NCI-H82 (cell line): Measurements from ENCODE around the gene FARP1.
"Not testable (repeated sequence)": the region's sequence is repeated elsewhere in the genome, so short reads cannot be mapped to it uniquely, and the experiment has no call there.

Experiments used
- DNase-seq: peaks from one replicate; lab custom pipeline; 2025; lab: John Stamatoyannopoulos, UW

Gene FARP1

DNA sequence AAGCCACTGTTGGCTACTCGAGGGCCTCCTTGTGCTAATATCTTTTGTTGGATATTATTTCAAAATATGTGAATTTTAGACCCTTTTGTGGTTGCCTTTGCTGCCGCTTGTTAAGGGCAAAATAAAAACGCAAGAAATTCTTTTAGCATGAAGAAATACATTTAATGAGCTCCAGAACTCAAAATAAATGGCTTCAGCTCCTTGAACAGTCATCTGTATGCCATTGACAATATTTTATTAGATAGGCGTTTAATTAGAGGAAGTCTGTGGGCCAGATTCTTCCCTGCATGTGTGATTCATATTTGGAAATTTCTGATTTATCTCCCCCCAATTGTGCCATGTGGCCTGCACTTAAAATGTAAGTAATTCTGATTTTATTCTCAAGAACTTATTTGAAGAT, 256.9 kb downstream of the FARP1 start:
- DNase-seq, result no peak

DNA sequence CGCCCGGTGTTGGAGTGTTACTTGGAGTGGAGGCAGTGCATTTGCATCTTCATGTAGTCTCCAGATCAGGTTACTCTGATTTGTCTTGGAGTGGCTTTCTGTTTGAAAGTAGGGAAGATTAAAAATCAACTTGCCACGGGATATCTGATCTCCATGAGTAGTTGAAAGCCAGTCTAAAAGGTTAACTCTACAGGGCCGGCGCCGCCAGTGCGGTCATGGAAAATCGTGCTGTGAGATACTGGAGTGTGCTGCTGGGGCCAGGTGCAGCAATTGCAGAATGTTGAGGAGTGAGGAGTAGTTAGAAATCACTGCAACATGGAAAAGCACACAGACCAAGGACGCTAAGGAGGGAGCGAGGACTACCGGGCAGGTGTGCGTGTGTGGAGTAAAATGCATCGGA, 259.0 kb downstream of the FARP1 start:
- DNase-seq, result no peak

DNA sequence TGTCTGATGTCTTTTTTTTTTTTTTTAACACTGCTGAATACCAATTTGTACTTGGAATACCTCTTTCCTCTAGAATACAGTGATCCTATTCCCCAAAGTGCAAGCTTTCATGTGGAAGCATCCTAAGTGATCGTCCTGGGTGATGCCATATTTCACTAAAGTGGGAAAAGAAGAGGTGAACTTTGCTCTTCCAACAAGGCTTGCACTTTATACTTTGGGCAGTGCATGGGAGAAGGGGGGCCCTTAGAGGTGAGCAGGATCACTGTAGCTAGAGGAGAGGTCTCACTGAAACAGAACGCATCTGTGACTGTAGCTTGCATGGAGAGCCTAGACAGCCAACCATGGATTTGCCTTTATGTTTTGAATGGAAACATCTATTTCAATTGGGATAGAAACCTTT, 260.2 kb downstream of the FARP1 start:
- no peak for DNase-seq

DNA sequence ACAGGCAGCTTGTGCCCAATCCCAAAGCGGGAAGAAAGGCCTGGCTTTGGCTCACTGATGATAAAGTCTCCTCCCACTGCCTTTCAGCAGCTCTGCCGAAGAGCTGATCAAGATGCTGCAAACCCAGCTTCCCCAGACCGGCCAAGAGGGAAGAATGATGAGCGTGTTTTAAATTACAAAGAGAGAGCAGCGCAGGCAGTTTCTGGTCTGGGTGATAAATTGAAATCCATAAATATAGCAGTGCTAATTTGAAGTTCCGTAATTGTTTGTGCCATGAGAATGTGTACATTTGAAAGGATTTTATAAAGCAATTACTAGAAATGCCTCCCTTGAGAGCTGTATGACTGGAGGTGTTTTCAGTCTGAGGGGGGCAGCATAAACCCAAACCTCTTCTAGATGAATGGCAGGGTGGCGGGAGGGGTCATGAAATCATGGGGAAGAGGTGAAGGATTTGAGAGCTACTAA, 262.2 kb downstream of the FARP1 start:
- DNase-seq, result peak; percentile 27

DNA sequence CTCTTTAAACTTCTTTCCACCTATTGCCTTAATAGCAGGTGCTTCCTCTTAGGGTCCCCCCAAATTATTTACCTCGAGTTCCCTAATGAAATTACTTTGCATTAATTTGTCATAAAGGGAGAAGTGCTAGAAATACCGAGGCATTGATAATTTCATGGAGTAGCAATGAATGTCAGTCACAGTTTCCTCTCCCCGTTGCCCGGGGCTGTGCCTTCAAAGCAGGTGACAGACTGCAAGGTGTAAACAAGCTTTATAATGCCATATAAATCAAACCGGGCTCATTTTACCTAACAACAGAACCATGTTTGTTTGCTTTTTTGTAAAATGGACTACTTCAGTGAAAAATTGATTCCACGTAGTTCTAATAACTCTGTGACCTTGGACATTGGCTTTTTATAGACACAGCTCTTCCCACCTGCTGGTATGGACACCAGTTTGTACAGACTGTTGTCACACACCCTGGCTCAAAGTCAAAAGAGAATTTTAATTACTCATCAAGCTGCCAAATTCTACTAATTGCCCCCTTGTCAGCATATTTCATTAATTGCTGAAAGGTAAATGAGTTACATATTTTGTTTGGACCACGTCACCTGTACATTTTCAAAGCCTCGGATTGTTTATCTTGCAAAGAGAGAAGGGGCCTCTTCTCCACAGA, 262.9 kb downstream of the FARP1 start:
- DNase-seq, result no peak

DNA sequence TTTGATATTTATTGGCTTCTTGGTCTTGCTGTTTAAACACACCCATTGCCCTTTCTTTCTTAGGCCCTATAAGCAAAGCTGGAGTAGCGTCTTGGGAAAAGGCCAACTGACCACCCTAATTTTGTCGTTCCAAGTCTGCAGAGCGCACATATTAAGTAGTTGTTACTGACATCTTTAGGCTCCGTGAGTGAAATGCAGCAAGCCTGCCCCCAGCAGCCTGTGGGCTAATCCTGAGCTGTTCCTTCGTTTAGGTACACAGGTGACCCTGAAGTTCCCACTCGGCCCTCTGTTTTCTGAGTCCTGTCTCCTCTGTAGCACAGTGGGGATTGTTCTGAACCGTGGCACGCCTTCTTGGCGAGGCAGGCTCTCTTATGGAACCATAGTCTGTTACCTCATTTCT, 263.5 kb downstream of the FARP1 start:
- peak; percentile 17 for DNase-seq

DNA sequence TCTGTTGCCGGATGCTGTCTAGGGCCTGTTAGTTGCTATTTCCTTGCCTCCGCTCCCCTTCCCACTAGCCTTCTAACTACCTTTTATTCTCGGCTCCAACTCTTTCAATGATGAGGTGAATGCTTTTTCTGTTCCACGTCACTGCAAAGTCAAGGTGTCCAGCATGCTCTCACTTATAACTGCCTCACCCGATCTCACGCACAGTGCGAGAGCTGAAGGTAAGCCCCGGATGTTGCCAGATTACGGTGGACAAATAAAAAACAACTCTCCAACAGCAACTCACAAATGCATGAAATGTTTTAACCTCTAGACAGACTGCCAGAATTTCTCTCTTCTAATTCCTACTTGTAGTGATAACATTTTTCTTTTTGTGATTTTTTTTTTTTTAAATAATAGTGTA, 264.1 kb downstream of the FARP1 start:
- no peak for DNase-seq

DNA sequence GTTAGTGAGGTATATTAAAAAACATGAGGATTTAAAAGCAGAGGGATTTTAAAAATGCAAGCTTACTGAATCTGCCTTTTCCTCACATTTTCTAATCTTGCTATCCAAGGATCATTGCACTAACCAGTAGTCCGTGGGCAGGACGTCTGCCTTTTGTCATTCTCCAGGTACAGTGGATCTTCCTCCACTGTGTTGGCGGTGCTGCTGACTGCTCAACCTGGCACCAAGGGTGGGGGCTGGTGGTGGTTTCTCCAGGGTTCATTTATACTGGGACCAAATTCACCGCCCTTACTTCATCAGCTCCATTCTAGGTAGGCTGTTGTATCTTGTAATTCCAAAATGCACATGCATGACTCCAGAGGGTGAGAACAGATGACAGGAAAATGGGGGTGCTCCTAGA, 264.7 kb downstream of the FARP1 start:
- no peak for DNase-seq

DNA sequence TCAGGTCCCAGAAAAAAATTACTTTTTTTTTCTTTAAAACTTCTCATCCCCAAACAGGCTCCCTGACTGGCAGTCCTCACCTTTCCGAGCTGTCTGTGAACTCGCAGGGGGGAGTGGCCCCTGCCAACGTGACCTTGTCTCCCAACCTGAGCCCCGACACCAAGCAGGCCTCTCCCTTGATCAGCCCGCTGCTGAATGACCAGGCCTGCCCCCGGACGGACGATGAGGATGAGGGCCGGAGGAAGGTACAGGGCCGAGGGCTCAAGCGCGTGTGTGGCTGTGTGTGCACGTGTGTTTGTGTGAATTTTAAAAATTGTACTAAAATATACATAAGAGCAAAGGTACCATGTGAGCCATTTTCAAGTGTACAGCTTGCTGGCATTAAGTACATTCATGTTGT, 266.4 kb downstream of the FARP1 start:
- no peak for DNase-seq

DNA sequence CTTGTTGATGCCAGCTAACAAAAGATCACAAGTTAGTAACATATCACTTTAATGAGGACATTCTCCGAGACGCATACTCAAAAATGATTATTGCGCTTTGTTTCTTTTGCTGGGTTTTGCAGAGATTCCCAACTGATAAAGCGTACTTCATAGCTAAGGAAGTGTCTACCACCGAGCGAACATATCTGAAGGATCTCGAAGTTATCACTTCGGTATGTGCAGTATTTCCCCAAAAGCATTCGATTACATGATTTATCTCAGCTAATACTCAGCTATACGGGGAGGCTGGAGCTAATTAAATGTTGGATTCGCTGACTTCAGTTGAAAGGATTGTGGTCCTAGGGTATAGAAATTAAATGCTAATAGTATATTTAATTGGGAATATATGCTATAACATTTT, 267.7 kb downstream of the FARP1 start:
- no peak for DNase-seq

DNA sequence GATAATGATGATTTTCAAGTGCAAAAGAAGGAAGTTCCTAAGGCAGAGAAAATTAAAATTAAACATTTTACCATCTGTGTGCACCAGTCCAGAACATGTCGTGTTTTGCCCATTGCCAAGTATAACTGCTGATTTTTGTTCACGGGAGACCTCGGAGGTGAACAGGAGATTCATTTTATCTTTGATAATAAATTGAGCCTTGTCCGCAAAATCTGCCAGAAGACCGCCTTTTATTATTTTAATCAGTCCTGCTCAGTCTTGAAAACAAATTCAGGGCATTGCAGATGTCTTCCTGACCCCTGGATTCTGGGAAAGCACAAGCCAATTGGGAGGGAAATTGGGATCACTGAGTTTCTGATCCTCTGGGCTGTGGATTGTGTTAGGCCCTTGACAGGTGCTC, 268.1 kb downstream of the FARP1 start:
- DNase-seq, result no peak

DNA sequence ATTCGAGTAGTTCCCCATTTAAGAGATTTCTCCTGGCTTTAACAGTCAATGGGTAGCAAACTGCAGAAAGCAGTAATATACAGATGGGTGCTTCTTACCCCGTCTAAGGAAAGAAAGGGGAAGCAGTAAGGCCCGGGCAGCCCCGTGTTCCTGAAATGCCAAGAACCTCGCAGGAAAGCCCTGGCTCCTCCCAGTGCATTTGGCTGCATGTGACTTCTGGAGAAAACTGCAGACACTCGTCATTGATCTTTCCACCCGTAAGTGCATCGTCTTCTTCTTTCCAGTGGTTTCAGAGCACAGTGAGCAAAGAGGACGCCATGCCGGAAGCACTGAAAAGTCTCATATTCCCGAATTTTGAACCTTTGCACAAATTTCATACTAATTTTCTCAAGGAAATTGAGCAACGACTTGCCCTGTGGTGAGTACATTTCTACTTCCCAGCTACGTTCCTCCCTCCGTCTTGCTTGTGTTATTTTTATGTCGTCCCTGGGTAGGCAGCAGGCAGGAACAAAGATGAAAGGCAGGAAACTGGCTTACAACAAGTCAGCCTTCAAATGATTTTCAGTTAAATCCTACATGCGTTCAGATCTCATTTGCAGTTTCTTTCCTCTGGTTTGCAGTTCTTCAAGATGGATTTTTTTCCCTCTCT, 268.8 kb downstream of the FARP1 start:
- no peak for DNase-seq

DNA sequence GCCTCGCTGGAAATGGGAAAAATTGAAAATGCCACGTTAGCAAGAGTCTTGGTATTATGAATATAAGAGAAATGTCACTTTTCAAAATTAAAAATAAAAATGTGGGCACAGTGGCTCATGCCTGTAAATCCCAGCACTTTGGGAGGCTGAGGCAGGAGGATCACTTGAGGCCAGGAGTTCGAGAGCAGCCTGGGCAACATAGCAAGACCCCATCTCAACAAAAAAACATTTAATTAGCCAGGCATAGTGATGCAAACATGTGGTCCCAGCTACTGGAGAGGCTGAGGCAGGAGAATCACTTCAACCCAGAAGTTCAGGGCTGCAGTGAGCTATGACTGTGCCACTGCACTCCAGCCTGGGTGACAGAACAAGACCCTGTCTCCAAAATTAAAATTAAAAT, 270.4 kb downstream of the FARP1 start:
- not testable (repeated sequence) for DNase-seq

DNA sequence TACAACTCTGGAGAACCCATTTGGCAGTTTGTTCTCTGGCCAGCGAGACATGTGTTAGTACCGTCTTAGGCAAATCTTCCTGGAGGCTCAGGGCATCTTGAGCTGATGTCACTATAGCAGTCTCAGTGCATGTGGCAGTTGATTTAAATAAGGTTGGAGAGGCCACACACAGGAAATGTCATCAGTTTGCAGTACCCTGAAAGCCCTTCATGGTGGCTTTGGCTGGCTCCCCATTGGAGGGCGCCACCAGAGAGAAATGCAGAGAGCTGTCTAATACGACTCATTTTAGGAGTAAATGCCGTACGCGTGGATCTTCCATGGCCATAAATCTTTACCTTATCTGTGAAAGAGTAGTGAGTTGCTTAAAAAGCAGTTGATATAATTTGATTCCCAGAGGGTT, 270.9 kb downstream of the FARP1 start:
- no peak for DNase-seq

DNA sequence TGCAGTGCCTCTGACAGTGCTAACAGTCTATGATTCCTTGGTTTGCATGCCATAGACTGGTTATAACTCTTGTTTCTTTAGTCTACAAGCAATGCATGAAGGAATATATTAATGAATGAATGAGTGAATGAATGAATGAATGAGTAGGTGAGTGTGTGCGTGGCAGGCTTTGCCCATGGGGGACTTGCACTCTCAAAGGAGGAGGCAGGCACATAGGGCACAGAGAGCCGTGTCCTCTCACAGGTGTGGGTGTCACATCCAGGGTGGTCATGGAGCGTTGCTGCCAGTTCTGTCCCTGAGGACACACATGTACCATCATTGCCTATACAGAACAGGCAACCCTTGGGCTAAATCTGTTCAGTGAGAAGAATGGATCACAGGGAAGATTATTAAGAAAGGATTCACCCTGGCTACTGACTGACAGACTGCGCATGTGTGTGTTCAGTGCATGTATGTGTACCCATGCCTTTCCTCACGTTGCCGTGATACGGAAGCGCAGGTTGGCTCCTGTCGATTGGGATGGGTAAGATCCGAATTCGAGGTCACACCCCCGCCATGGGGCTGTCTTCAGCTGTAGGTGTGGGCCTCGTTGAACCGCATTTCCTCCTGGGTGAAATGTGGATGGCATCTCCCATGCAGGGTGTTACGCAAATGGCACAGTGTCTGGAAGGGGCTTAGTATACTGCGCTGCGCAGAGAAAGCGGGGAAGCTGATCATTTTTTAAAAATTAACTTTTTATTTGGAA, 272.6 kb downstream of the FARP1 start:
- no peak for DNase-seq

DNA sequence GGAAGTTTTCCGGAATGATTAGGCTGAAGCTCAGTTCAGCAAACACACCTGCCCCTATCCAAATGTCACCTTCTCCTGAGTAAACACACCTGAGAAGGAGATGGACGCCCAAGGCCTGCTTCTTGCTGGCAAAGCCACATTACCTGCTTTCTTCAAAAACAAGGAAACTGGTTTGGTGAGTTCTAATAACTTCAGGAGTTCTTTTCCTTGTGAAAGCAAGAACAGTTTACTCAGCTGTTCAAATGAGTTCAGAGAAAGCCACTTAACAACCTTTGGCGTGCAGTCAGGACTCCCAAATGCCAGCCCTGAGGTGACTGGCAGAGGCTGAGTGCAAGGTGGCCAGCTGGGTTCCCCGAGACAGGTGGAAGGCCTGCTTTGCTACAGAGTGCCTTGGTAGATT, 273.5 kb downstream of the FARP1 start:
- DNase-seq, result no peak

DNA sequence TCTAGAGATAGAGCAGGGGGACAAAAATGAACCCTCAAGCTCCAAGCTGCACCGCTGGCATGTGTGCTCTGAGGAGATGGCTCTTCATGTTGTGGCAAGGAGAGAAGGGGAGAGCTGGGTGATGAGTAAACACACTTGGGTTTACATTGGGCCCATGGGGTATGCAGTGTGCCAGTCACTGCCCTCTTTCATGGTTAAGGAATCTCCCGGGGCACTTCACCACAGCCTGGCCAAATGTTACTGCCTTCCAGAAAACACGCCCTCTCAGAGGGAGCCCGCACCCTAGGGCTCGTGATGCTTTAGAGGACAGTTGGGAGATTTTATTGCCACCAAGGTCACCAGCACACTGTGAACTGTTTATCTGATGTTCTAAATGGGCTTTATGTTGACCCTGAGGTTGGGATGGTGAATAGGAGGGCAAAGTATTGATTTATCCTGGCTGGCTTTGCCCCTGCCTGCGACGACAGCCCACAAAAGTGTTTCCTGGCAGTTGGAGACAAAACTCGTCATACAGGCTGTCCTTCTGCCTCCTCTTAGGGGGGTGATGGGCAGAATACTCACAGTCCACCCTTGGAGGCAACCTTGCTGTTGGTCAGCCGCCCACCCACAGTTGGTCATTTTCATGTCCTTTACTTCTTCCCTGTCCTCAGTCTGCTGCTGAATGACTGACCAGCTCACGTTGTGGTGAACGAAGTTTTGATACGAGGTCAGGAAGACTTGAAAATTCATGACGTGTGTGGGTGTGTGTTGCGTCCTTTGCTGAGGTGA, 277.1 kb downstream of the FARP1 start:
- no peak for DNase-seq

DNA sequence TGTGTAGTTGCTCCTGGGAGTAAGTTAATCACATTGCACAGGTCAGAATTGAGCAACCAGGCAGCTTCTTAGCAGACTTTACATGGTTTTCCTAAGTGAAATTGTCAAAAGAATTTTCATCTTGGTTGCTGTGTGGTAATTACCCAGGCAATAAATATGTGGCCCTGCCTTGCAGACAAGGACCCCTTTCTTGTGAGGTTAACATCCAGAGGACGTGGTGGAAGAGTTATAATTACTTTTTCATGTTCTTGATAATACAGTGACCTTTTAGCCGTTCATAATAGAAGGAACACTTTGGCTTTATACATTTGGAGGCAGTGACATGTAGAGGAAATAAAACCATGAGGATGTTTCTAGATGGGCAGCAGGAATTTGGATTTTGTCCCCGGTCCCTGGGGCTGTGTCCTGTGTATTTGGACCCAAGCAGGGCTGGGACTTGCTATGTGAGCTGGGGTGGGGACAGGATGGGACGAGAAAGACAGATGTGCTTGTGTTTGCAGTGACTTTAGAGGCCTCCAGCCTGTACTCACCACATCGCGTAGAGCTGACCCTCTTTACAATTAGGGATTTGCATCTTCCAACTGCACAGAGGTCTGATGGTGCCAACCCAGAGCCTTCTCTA, 277.8 kb downstream of the FARP1 start:
- no peak for DNase-seq

DNA sequence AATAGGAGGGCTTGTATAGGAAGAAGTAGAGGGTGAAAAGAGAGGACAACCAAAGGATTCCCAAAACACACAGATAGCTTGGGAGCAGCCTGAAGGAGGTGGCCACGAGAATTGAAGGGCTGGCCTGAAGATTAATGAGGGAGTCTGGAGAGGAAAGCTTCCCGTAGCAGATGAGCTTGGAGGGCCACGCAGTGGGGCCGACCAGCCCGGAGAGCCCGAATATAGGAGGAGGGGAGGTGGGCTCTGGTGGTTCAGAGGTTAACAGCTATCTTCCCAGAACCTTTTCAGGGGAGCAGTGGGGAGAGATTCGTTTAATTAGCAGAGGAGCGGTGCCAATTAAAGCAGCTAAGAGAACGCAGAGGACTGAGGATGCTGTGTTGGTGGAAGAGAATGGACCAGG, 279.2 kb downstream of the FARP1 start:
- no peak for DNase-seq

DNA sequence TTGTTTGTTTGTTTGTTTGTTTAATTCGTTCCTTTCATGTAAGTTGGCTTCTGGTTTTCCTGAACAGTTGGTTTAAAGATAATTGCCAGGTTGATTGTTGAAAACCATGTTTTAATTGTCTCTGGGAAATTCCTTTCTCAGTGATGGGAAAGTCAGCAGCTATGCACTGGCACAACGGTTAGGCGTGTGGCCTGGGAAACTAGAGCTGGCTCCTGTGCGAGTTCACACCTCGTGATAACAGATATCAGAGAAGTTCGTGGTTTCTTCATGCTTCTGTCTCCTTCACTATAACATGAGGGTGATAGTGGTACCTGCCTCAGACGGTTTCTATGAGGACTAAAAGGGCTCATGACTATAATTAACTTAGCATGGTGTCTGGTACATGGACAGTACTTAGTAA, 280.5 kb downstream of the FARP1 start:
- DNase-seq, result no peak

DNA sequence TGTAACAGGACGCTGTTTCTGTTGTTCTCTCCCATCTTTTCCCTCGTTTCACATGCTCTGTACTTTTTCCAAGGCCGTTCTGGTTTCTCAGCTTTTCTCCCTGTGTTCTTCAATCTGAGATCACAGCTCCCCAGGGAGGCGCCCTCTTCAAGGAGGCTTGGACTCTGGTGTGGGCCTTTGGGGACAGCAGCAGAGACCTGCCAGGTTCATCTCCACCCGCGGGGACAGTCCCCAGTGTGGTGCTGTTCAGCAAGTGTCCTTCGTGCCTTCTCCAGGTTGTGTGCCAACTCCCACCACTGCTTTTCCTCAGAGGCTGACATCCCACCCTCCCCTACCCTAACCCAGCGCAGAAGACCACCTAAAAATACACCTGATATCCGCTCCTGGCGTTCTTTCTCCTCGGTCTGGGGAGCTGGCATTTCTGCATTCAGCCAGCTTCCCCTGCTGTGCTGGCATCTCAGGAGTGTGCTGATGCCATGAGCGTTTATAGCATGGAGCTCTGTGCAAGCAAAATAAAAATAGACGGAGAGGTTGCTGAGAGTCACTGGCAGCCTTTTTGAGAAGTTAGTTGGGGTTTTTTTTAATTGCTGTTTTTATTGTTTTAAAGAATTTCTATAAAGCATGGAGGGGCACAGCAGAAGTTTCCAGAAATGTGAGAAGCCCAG, 284.6 kb downstream of the FARP1 start:
- DNase-seq, result no peak
